ENCODE results near the gene BCAS4.

Gene BCAS4

DNA sequence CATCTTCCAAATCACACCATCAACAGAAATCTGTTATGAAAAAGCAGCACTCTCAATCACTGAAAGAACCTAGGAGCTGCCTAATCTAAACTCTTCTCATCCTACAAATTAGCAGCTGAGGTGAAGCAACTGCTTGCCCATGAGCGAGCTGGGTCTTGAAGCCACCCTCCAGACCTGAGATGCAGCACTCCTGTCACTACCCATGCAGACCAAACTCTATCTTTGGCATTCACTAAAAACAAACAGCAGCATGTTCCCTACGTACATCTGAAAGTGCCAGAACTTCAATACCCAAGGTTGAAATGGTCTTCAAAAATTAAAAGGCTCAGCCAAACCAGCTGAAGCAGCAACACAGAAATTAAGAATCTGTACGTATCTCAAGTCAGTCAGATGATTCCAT, 122.1 kb downstream of the BCAS4 start:
- TF ChIP-seq CTCF (conservative IDR thresholded peaks at IDR 0.05; ENCODE audit: low read depth, low read length), result no peak
- no peak overlapping the region for H3K4me3 ChIP-seq (ENCODE audit: low read depth, low read length)
- DNase-seq (ENCODE audit: low read depth), result no peak

DNA sequence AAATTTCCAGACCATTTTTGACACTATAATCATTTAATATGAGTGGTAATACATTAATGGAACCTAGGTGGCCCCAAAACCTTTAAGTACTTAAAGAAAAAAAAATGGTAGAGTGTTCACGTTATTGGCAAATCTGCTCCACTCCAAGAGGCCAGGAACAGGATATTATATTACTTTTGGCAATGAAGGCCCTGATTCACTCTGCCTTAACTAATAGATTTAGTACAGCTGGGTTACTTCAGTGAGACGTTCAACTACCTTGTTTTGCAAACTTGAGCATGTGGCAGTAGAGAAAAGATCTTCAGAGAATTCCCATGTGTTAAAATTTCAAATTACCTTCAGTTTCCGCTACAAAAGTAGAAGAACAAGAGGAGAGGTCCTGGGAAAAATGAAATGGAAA, 123.5 kb downstream of the BCAS4 start:
- DNase-seq (ENCODE audit: low read depth), result peak; percentile 55
- TF ChIP-seq CTCF (conservative IDR thresholded peaks at IDR 0.05; ENCODE audit: low read depth, low read length), result no peak
- H3K4me3 ChIP-seq (ENCODE audit: low read depth, low read length), result no peak overlapping the region

DNA sequence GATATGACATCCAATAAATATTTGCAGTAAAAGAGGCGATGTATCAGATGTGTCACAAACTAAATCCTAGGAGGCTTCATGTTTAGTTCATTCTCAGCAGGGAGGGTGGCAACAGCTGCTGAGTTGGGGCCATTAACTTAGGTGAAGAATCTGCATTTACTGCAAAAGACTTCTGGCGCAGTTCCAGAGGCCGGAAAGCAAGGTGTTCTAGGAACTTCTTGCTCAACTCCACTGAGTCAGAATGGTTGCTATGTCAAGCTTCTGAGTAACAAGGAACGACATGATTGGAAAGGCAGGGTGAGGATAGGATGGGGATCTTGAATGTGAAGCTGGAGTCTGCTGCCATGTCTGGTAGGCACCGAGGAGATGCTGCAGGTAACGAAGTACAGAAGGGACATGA, 124.7 kb downstream of the BCAS4 start:
- H3K4me3 ChIP-seq (ENCODE audit: low read depth, low read length), result no peak overlapping the region
- DNase-seq (ENCODE audit: low read depth), result peak; percentile 95
- no peak for TF ChIP-seq CTCF (conservative IDR thresholded peaks at IDR 0.05; ENCODE audit: low read depth, low read length)

GRCh38 chr20:50920997-50921396, 126.1 kb downstream of the BCAS4 start:
- peak; percentile 48 for DNase-seq (ENCODE audit: low read depth)

GRCh38 chr20:50921803-50922501, 127.1 kb downstream of the BCAS4 start:
- no peak for TF ChIP-seq CTCF (conservative IDR thresholded peaks at IDR 0.05; ENCODE audit: low read depth, low read length)
- no peak overlapping the region for H3K4me3 ChIP-seq (ENCODE audit: low read depth, low read length)
- no peak for DNase-seq (ENCODE audit: low read depth)

More at GRCh38 chr20:50920997-50921396, 126.1 kb downstream of the BCAS4 start:
- TF ChIP-seq CTCF (conservative IDR thresholded peaks at IDR 0.05; ENCODE audit: low read depth, low read length), result no peak
- H3K4me3 ChIP-seq (ENCODE audit: low read depth, low read length), result no peak overlapping the region

- peak; percentile 37 for DNase-seq (ENCODE audit: low read depth)
- H3K4me3 ChIP-seq (ENCODE audit: low read depth, low read length), result no peak overlapping the region
- TF ChIP-seq CTCF (conservative IDR thresholded peaks at IDR 0.05; ENCODE audit: low read depth, low read length), result no peak
Observed at GRCh38 chr20:50924261-50924920, 129.5 kb downstream of the BCAS4 start.

DNA sequence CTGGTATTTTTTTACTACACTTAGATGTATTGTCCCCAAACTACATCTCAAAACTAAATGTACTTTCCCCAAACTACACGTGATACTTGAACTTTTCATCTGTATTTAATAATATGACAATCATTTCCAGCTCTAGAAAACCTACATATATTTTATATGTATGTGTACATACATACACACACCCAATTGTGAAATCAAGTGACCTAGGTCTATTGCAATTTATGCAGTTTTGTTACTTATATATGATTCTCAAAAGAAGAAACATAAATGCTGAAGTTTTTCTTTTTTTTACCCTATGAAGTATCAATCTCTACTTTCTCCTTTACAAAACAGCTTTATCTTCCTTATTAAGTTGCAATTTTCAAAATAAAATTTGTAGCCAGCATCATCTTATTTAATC, 131.7 kb downstream of the BCAS4 start:
- H3K4me3 ChIP-seq (ENCODE audit: low read depth, low read length), result no peak overlapping the region
- no peak for DNase-seq (ENCODE audit: low read depth)
- no peak for TF ChIP-seq CTCF (conservative IDR thresholded peaks at IDR 0.05; ENCODE audit: low read depth, low read length)

Data from choroid plexus epithelial cell (primary cell).